ENCODE measurements around the gene NUCKS1.

Gene NUCKS1

GRCh38 chr1:205750138-205751035 is at the start of gene NUCKS1:
TSS of gene NUCKS1 (minus strand) at chr1:205750182. CDS start at chr1:205749973, 209 bp downstream.
- peak; percentile 99 for DNase-seq

GRCh38 chr1:205798577-205798976 is 48.6 kb upstream of the NUCKS1 start:
- no peak for DNase-seq

DNA sequence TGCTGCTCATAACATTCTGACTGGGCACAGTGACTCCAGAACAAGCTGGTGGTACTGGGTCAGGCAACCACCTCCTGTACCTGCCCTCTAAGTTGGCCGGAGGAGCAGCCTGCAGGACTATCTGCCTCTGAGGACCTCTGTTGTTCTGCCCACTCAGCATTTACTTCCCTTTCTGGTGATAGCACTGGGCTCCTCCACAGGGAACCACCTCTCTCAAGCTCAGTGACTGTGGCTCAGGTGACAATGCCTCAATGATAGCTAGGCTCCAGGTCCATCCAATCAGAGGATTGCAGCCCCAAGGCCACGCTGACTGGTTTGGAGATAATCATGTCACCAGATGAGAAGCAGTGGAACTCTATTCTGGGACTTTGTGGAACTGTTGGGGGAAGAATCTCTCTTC is 47.2 kb upstream of the NUCKS1 start:
- no peak for DNase-seq

- DNase-seq, result no peak
Observed at GRCh38 chr1:205794011-205794730, 44.2 kb upstream of the NUCKS1 start.

- no peak for DNase-seq
Observed at GRCh38 chr1:205792961-205793673, 43.1 kb upstream of the NUCKS1 start.

DNA sequence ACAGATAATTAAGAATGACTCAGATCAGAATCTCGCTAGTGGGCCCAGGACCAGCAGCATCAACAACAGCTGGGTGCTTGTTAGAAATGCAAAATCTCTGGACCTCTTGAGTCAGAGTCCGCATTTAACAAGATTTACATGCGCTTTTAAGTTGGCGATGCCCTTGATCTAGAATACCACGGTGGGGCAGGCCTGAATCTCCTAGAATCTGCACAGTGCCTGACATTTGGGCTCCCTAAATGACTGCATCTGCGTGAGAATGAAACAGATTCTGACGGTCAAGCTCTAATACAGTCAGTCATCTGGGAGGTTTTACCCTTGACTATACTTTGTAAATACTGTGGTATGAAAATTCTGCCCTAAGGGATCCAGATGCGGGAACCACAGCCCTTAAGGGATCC is 42.5 kb upstream of the NUCKS1 start:
- DNase-seq, result no peak

DNA sequence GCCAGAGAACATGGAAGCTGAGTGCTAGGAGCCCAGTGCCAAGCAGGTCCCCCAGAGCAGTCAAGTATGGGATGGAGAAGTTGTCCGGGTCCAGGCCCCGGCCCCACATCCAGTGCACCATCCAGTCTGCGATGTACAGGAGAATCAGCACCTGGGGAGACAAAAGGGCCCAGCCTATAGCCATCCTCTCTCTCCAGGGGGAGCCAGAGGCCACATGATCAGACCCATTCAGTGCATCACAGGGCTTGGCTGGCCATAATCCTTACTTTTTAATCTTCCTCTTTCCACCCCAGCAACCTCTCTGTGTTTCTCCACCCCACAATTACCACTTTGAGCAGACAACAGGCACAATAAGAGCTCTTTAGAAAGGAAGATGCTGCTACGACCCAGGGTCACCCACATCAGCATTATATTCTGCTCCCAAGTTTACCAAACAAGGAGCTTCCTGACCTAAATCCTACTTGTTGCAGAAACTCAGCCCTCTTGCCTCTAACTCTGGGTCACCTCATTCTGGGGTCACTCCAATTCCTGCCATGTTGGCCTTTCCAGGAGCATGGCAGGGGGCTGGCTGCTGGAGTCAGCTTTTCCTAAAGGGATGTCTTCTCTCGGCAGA is 41.7 kb upstream of the NUCKS1 start:
- DNase-seq, result peak; percentile 61

- no peak for DNase-seq
Observed at GRCh38 chr1:205787287-205787916, 37.4 kb upstream of the NUCKS1 start.

DNA sequence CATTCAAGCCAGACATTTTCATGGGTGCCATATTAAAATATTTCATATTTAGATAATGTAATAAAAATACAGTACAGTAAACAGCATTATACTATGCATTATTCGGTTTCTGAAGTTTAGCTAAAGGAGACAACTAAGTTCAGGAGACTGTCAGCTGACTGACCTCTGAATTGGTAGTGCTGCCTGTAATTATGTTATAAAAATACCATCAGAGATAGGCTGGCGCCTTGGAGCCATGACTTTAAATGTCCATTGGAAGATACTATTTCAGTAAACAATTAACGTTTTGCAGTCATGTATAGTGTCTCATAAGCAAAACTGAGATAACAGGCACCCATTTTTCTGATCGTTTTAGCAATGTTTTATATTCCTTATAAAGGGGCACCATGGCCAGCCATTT is 36.6 kb upstream of the NUCKS1 start:
- no peak for DNase-seq

GRCh38 chr1:205785446-205785845 is 35.5 kb upstream of the NUCKS1 start:
- DNase-seq, result no peak

GRCh38 chr1:205783904-205784303 is 33.9 kb upstream of the NUCKS1 start:
- no peak for DNase-seq

GRCh38 chr1:205783433-205783795 is 33.4 kb upstream of the NUCKS1 start:
- no peak for DNase-seq

DNA sequence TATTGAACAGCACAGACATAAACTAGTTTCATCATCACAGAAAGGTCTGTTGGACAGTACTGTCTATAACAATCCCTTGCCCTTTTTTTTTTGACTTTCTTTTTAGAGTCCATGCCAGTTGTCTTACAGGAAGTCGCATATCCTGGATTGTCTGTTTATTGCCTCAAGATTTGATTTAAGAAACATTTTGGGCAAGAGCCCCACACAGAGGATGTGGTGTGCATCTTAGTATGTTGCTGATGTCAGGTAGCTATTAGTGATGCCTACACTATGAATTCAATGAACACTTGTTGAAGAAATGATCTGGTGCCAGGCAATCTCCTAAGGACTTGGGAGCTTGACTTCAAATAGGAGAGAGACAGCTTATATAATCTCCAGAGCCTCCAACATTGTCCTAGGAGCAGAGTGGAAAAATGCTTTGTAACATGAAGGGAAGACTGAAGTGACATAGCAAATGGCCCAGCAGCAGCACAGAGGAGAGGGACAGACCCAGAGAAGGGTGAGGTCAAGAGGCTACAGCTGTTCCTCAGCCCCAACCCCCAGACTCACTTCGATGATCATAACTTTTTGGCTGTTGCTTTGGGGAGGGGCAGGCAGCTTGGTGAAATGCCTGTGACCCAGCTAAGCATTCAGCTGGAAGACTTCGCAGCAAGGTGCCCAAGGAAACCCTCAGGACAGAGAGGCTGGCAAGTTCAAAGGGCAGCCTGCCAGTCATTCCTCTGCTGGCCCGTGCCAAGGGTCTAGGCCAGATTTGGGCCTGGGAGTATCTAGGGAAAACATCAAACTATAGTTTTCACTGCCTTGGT is 32.8 kb upstream of the NUCKS1 start:
- DNase-seq, result no peak

GRCh38 chr1:205780335-205780734 is 30.4 kb upstream of the NUCKS1 start:
- no peak for DNase-seq

DNA sequence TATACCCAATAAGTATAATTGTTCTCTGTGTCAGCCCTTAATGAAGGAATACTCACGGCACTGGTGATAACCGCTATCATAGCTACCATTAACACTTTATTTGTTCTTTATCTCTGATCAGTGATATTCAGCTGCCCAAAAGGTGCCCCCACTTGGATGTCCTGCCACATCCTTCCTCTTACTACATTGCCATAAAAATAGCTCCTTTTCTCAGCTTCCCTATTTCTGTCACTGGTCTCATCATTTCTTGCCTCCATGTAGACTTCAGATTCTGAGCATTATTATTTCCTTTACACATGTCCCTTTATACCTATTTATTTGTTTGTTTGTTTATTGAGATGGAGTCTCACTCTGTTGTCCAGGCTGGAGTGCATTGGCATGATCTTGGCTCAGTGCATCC is 28.0 kb upstream of the NUCKS1 start:
- no peak for DNase-seq

DNA sequence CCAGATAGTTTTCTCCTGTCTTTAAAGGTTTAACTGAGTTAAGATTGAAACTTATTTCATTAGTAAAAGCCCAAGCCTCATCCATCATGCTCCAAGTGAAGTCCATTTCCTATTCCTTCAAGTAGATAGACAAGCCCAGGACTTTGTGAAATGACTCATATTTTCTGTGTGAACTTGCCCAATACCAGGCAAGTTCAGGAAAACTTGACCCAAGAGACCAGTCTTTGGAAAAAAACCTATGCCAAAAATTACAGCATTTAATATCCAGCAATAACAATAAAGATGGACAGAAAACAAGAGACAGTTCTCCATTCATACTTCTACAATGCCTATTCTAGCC is 25.7 kb upstream of the NUCKS1 start:
- no peak for DNase-seq

DNA sequence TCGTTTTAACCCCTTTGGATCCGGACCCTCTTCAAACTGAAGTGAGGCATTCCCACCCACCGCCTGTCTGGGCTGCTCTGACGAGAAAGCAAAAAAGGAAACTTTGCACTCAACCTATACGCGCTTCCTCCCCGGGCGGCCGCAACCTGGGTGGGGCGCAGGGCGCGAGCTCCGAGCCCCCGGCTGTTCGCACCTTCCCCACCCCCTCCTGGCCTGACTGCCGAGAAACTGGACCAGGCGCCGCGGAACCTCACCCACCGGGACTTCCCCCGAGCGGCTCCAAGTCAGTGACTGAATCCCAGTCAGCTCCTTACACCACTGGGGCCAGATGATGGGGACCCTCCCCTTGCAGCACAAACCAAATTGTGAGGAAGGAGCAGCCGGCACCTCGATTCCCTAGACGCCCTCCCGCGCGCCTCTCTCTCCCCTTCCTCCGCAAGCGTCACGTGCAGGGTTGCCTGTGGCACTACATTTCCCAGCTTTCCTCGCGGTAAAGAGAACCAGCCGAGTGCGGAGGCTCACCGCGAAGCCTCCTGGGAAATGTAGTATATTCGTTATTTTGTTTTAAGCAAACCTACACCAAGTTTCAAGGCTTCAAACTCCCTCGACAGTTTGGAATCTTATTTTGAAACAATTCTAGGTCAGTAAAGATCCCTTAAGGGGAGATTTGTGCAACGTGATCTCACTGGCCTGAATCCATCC is 25.2 kb upstream of the NUCKS1 start, which contains the start of gene RAB29:
TSS of gene RAB29 (minus strand) at position 468 of the 702 bp plus-strand sequence. CDS start 526 bp downstream, outside the sequence.
- DNase-seq, result peak; percentile 88

GRCh38 chr1:205774198-205775014 is 24.4 kb upstream of the NUCKS1 start:
- DNase-seq, result peak; percentile 54

DNA sequence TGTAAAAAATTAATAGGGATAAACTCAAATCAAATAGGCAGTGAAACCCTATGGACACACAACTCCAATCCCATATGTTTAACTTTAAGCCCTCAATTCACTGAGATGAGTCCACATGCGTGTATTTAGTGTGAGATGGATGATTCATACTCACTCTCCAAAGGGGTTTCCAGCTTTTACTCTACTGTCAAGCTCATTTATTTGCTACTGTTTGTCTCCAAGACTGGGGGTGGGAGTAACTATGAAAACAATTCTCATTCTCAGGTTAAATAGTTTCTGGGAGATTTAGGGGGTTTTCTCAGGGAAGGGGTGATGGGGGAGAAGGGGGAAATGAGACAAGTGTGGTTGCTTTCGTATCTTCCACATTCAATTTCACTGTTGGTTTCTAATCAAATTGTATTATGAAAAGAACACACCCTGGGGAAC is 22.6 kb upstream of the NUCKS1 start:
- no peak for DNase-seq

- no peak for DNase-seq
Observed at GRCh38 chr1:205770618-205771017, 20.6 kb upstream of the NUCKS1 start.

Measured in CD4-positive, alpha-beta T cell treated with Interleukin-15 for 1 hour (primary cell).